Activated CD8-positive, alpha-beta memory T cell treated with anti-CD3 and anti-CD28 coated beads, Interleukin-2, amount 50 U/mL, for 24 hours (primary cell): Measurements from ENCODE around the gene PSD2.
"Not testable (repeated sequence)": the region's sequence is repeated elsewhere in the genome, so short reads cannot be mapped to it uniquely, and the experiment has no call there.

ENCODE experiments used
- DNase-seq: peaks from one replicate; pipeline ENCODE4 v3.0.0-alpha.2; 2020; ENCODE audit errors: extremely low read depth

PSD2 gene

GRCh38 chr5:139789116-139789844 is 6.3 kb upstream of the PSD2 start:
- no peak for DNase-seq

- no peak for DNase-seq
Observed at GRCh38 chr5:139789845-139790189, 5.8 kb upstream of the PSD2 start.

- DNase-seq: no peak
Observed at GRCh38 chr5:139792218-139792617, 3.4 kb upstream of the PSD2 start.

DNA sequence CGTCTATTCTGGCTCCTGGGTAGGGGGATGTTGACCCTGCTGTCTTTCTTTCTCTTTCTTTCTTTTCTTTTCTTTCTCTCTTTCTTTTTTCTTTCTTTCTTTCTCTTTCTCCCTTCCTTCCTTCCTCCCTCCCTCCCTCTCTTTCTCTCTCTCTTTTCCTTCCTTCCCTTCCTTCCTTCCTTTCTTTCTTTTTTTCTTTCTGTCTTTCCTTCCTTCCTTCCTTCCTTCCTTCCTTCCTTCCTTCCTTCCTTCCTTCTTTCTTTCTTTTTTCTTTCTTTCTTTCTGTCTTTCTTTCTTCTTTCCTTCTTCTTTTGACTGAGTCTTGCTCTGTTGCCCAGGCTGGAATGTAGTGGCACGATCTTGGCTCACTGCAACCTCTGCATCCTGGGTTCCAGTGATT is 3.0 kb upstream of the PSD2 start:
- DNase-seq: not testable (repeated sequence)

- DNase-seq: no peak
Observed at GRCh38 chr5:139794067-139794846, 1.4 kb upstream of the PSD2 start.

DNA sequence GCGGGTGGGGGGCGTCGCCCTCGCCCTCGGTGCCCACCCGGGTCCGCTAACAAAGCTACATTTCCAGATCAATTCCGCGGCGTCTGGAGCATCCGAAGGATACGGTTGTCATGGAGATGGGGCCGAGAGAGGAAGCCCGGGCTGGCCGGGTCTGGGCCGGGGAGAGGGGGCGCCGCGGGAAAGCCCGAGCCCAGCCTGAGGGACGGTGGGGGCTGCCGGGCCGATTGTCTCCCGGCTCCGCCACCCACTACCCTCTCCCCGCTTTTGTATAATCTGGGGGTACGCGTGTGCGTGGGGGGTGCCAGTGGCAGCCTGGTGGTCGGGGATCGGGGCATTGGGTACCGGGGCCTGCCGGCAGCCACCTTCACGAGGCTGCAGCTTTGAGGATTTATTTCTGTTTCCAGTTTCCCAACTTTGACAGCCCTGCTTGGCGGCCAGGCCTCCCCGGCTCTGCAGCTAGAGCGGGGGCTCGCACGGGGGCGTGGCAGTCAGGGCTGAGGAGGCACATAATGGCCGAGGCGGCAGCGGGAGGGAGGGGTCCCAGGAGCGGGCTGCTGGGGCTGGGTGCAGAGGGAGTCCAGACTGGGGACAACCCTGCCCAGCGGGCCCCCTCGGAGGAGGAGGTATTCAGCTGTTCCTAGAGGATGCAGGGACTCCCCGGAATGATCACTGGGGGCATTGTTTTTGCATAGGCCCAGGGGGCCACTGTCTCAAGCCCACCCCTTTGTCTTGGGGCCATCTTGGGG is 626 bp downstream of the PSD2 start:
- DNase-seq: no peak

GRCh38 chr5:139797335-139797734 is 1.7 kb downstream of the PSD2 start:
- DNase-seq: no peak

DNA sequence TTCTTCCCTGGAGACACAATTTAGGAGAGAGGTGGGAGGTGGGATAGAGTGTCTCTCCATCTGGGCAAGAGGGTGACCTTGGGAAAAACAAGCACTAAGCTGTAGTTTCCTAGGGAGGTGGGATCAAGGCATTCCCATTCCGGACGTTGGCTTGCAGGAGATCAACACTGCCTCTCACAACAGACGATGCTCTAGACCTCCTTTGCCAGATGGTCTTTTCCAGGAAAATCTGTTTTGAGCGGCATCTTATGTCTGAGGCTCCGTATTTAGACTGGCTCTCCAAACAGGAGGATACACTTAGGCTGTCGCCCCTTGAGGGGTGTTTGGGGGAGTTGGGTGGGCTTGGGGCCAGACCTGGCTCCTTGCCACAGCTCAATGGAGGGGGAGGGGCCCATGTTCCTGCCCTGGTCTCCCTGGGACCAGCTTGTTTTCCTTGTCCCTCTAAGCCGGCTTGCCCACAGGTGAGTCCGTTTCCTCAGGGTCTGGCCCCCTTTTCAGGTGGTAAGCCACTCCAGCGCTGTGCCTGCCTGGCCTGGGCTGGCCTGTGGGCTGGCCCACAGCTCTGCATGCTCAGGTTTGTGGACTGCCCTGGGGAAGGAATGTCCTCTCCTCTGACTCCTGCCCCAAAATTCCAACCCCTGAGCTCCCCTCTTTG is 2.4 kb downstream of the PSD2 start:
- DNase-seq: no peak

- no peak for DNase-seq
Observed at GRCh38 chr5:139798883-139799282, 3.3 kb downstream of the PSD2 start.

DNA sequence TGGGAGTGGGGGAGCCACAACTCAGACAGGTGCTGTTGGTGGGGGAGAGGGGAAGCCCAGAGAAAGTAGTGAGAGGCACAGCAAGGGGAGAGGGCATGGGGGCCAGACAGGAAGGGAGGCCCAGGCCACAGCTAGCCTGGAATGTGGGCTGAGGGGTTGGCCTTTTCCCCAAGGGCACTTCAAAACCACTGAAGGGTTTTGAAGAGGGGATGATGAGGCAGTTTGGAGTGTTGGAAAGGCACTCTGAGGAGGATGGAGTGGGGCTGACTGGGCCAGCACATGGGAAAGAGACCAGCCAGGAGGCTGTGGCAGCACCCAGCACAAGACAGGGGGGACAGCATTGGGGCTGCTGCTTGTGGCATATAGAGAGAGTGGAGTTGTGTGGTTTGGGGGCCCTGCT is 3.8 kb downstream of the PSD2 start:
- DNase-seq: no peak

- no peak for DNase-seq
Observed at GRCh38 chr5:139803978-139804377, 8.4 kb downstream of the PSD2 start.

DNA sequence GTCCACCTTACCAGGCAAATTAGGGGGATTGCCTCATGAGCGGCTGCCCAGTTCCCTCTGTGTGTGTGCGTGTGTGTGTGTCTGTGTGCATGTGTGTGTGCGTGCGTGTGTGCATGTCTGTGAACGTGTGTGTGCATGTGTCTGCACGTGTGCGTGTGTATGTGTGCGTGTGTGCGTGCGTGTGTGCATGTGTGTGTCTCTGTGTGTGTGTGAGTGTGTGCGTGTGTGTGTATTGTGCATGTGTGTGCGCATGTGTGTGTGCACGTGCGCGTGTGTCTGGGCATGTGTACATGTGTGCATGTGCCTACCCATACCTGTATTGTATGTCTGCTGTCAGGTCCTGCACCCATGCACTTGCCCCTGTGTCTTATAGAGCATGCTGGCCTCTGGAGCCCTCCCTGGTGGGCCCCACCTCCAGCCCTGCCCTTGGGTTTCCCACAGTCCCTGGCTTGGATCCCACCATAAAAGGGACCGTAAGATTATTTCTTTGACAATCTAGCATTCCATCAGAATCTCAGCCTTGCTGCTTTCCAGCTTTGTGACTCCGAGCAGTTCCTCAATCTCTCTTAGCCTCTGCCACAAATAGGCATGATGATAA is 9.3 kb downstream of the PSD2 start:
- no peak for DNase-seq

GRCh38 chr5:139805545-139805944 is 9.9 kb downstream of the PSD2 start:
- no peak for DNase-seq

DNA sequence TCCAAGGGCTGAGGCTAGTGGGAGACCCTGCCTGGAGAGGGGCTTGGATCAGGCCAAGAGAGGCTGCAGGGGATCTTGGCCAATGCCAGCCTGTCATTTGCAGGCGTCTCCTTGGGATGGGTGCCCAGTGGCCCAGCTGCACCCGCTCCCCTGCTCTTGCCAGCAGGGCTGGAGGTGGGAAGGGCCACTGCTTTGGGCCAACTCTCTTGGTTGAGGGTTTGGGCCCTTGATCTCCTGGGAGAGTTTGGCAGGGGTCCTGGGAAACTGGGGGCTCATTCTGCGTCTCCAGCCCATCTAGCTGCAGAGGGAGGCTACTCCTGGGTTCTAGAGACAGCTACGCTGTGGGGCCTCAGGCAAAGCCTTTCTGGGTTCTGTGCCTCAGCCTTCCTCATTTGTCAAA is 10.5 kb downstream of the PSD2 start:
- no peak for DNase-seq

- no peak for DNase-seq
Observed at GRCh38 chr5:139806726-139807646, 11.4 kb downstream of the PSD2 start.

- DNase-seq: no peak
Observed at GRCh38 chr5:139807647-139808030, 12.0 kb downstream of the PSD2 start.

DNA sequence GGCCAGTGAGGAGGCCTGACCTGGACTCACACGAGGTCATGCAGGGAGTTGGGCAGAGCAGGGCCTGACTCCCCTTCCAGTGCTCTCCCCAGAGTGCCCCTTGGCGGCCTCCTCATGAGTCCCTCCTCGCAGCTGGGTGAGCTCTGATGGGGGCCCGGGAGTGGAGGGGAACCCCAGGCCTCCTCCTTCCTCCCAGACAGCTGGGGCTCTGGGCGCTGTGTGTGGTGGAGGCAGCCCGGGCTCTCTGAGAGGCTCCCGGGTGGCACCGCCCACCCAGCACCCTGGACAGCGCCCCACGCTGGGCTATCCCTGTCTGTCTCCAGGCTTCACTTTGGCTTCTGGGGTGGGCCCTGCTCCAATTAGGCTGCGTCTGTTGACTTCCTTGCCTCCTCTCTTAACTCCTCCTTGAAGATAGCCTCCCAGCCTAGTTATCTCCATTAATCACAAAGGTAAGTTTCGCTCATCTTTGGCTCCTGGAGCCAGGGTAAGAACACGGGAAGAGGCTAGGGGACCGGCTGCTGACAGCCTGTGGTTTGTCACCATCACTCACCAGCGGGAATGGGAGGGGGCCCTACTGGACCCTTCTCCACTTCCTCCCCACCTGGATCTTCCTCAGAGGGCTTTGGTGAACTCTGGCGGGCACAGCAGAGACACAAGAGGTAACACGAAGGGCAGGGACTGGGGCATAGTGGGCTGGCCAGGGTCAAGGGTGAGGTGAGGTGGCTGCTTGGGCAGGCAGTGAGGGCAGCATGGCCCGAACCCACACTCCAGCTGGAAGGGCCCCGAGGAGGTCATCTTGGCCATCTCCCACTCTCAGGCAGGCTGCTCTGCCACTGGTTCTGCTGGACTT is 13.1 kb downstream of the PSD2 start:
- no peak for DNase-seq

DNA sequence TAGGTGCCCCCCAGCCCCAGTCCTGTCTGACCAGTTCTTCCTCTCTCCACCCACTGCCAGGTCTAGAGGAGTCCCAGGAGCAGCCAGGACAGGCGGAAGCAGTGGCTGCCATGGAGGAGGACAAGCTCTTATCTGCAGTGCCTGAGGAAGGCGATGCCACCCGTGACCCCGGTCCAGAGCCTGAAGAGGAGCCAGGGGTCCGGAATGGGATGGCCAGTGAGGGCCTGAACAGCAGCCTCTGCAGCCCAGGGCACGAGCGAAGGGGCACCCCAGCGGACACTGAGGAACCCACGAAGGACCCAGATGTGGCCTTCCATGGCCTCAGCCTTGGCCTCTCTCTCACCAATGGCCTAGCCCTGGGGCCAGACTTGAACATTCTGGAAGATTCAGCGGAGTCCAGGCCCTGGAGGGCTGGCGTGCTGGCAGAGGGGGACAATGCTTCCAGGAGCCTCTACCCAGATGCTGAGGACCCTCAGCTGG is 13.8 kb downstream of the PSD2 start:
- no peak for DNase-seq

- DNase-seq: no peak
Observed at GRCh38 chr5:139810341-139811273, 15.0 kb downstream of the PSD2 start.
